Amniotic stem cell (primary cell): ENCODE measurements around the gene CIITA.

Experiments used
- DNase-seq: peaks from one replicate; lab custom pipeline; 2025; lab: John Stamatoyannopoulos, UW

CIITA gene

GRCh38 chr16:10982465-10983150 is 105.6 kb downstream of the CIITA start:
- DNase-seq = no peak

- no peak for DNase-seq
These were observed 106.2 kb downstream of the CIITA start for GRCh38 chr16:10983159-10983558.

DNA sequence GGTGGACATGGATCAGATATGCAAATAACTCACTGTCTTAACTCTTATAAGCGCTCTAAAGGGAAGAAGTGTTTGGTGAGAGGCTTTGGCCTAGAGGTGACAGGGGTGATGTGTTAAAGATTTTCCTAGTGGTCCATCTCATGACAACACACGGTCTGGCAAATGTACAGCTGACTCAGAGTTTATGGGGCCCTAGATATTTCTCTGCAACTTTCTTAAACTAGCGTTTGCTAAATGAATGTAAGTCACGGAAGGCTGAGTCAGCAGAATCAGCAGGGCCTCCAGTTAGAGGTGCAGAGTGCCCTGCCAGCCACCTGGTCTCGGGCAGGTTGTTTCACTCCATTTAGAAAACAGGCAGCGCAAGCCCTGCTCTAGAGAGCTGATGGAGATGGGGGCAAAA is 107.5 kb downstream of the CIITA start:
- no peak for DNase-seq
